CD14-positive monocyte (primary cell): Measurements from ENCODE around the gene NCR2. TPM values are rescaled to one million over a fixed set of nuclear protein-coding genes. Genes with fewer than 3 reads are reported as not detected.

ENCODE experiments used
- DNase-seq, 3 donors: peaks; one replicate each; pipeline ENCODE4 v3.0.0-alpha.2; 2011 to 2022
- H2AFZ ChIP-seq: 2 replicates; pipeline ENCODE4 v1.6.0; 2012; ENCODE audit warnings: mild to moderate bottlenecking, low read depth, low read length, inconsistent platforms; ENCODE audit not compliant: insufficient read depth, poor library complexity, severe bottlenecking
- H3K27ac ChIP-seq, 2 donors: 1 replicate in 1 of 2; 2 replicates in 1 of 2; pipeline ENCODE4 v1.5.1; 2012 to 2013; ENCODE audit warnings: low read length in 2 of 2, control low read depth in 1 of 2, inconsistent platforms in 1 of 2, low read depth in 1 of 2, mild to moderate bottlenecking in 1 of 2
- H3K27me3 ChIP-seq, 2 donors: one replicate each; pipeline versions ENCODE4 v1.6.0 to v1.6.1; 2011 to 2013; ENCODE audit warnings: low read length in 2 of 2; ENCODE audit not compliant: control insufficient read depth in 2 of 2, insufficient read depth in 2 of 2
- H3K36me3 ChIP-seq, 2 donors: replicated peaks in 1 of 2; 1 replicate in 1 of 2; 2 replicates in 1 of 2; pipeline versions ENCODE4 v1.5.1 to v1.6.1; 2012 to 2013; ENCODE audit warnings: low read length in 2 of 2, control low read depth in 1 of 2, inconsistent platforms in 1 of 2, mild to moderate bottlenecking in 1 of 2; ENCODE audit not compliant: insufficient read depth in 2 of 2, control insufficient read depth in 1 of 2
- H3K4me1 ChIP-seq, 2 donors: 1 replicate in 1 of 2; 2 replicates in 1 of 2; pipeline versions ENCODE4 v1.5.1 to v1.6.1; 2012 to 2013; ENCODE audit warnings: low read length in 2 of 2, control low read depth in 1 of 2, inconsistent platforms in 1 of 2, mild to moderate bottlenecking in 1 of 2, moderate library complexity in 1 of 2; ENCODE audit not compliant: insufficient read depth in 2 of 2, control insufficient read depth in 1 of 2
- H3K4me2 ChIP-seq: replicated peaks from 2 replicates; pipeline ENCODE3; 2012; ENCODE audit warnings: low read length, moderate library complexity, mild to moderate bottlenecking; ENCODE audit not compliant: poor library complexity, severe bottlenecking; ENCODE audit errors: extremely low read depth
- H3K4me3 ChIP-seq, 3 experiments: fragments of 200-600 bp in 1 of 3; sonication (generic) in 1 of 3; replicated peaks in 1 of 3; 1 replicate in 2 of 3; 2 replicates in 1 of 3; pipeline ENCODE4 v1.5.1; 2011 to 2013; ENCODE audit warnings: low read length in 3 of 3, mild to moderate bottlenecking in 3 of 3, control low read depth in 2 of 3, low read depth in 2 of 3, inconsistent platforms in 1 of 3, moderate library complexity in 1 of 3
- H3K79me2 ChIP-seq: 2 replicates; pipeline ENCODE4 v1.6.0; 2012; ENCODE audit warnings: mild to moderate bottlenecking, control low read depth, inconsistent platforms, low read length, moderate library complexity; ENCODE audit not compliant: insufficient read depth
- H3K9ac ChIP-seq: 2 replicates; pipeline ENCODE4 v1.6.0; 2017; ENCODE audit warnings: low read length, mild to moderate bottlenecking; ENCODE audit not compliant: insufficient read depth, poor library complexity, severe bottlenecking
- H3K9me3 ChIP-seq, 2 donors: replicated peaks in 1 of 2; 1 replicate in 1 of 2; 2 replicates in 1 of 2; pipeline versions ENCODE4 v1.5.1 to v1.6.1; 2012 to 2013; ENCODE audit warnings: low read length in 2 of 2, control low read depth in 1 of 2; ENCODE audit not compliant: control insufficient read depth in 1 of 2, insufficient read depth in 1 of 2
- H4K20me1 ChIP-seq: 2 replicates; pipeline ENCODE4 v1.6.0; 2012; ENCODE audit warnings: mild to moderate bottlenecking, low read length, control low read depth, moderate library complexity; ENCODE audit not compliant: insufficient read depth
- H3K27ac Mint-ChIP-seq, 7 donors: one replicate each; pipeline ENCODE4 v1.8.0; 2020; ENCODE audit warnings: mild to moderate bottlenecking in 7 of 7, mixed read lengths in 7 of 7, moderate library complexity in 6 of 7, inconsistent platforms in 2 of 7
- H3K27me3 Mint-ChIP-seq, 3 donors: one replicate each; pipeline ENCODE4 v1.8.0; 2021 to 2022; ENCODE audit warnings: low read depth in 3 of 3, mild to moderate bottlenecking in 3 of 3, mixed read lengths in 3 of 3, moderate library complexity in 3 of 3, inconsistent platforms in 1 of 3
- H3K36me3 Mint-ChIP-seq, 2 donors: one replicate each; pipeline ENCODE4 v1.8.0; 2020; ENCODE audit warnings: mixed read lengths in 2 of 2, inconsistent platforms in 1 of 2, mild to moderate bottlenecking in 1 of 2
- H3K4me1 Mint-ChIP-seq: one replicate; pipeline ENCODE4 v1.8.0; 2020; ENCODE audit warnings: mild to moderate bottlenecking, mixed read lengths
- H3K4me3 Mint-ChIP-seq, 2 donors: one replicate each; pipeline ENCODE4 v1.8.0; 2020; ENCODE audit warnings: mild to moderate bottlenecking in 2 of 2, mixed read lengths in 2 of 2, moderate library complexity in 1 of 2
- H3K9me3 Mint-ChIP-seq, 7 donors: one replicate each; pipeline ENCODE4 v1.8.0; 2020 to 2022; ENCODE audit warnings: mixed read lengths in 7 of 7, mild to moderate bottlenecking in 6 of 7, moderate library complexity in 6 of 7, inconsistent platforms in 2 of 7
- WGBS: methylation state at CpG from one replicate; pipeline ENCODE4 v1.1.5; 2013; ENCODE audit warnings: missing lambda C conversion rate; ENCODE audit not compliant: insufficient coverage; 5-methylcytosine and 5-hydroxymethylcytosine counted together
- intact Hi-C, 2 donors: fragments of 100-400 bp; cut with micrococcal nuclease; formaldehyde crosslinking; loops; one replicate each; pipeline versions ENCODE4 v1.15.0 to v1.15.1; 2023
- polyA plus RNA-seq, 3 donors: library from polyadenylated mRNA; depleted of rRNA in 1 of 3; unstranded in 2 of 3; stranded (reverse) in 1 of 3; fragments of 300-500 nt in 2 of 3; fragments of >200 nt in 1 of 3; fragmentation: Illumina TruSeq in 2 of 3; gene quantifications; 1 replicate in 2 of 3; 2 replicates in 1 of 3; pipeline ENCODE4 v1.2.3, GENCODE V29; 2012 to 2021
- TF ChIP-seq, protein P1 (sequence below): fragments of 200-600 bp; IDR thresholded peaks from one replicate; pipeline ENCODE4 v1.8.0; 2022; ENCODE audit warnings: antibody characterized with exemption, mild to moderate bottlenecking

The NCR2 gene
- polyA plus RNA-seq, 3 donors: not detected

- H2AFZ ChIP-seq: no peak overlapping the region
- H3K36me3 Mint-ChIP-seq: no peaks in the 10 kb centered on the region
- WGBS: no CpG with 5 or more reads among the region's 4 CpGs
- H3K79me2 ChIP-seq: no peaks in the 10 kb centered on the region
- DNase-seq: no peak
- TF ChIP-seq, protein P1, sequence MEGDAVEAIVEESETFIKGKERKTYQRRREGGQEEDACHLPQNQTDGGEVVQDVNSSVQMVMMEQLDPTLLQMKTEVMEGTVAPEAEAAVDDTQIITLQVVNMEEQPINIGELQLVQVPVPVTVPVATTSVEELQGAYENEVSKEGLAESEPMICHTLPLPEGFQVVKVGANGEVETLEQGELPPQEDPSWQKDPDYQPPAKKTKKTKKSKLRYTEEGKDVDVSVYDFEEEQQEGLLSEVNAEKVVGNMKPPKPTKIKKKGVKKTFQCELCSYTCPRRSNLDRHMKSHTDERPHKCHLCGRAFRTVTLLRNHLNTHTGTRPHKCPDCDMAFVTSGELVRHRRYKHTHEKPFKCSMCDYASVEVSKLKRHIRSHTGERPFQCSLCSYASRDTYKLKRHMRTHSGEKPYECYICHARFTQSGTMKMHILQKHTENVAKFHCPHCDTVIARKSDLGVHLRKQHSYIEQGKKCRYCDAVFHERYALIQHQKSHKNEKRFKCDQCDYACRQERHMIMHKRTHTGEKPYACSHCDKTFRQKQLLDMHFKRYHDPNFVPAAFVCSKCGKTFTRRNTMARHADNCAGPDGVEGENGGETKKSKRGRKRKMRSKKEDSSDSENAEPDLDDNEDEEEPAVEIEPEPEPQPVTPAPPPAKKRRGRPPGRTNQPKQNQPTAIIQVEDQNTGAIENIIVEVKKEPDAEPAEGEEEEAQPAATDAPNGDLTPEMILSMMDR: no peak
- no peaks in the 10 kb centered on the region for H3K9me3 ChIP-seq
- H3K27ac ChIP-seq: no peak overlapping the region
- H3K27ac Mint-ChIP-seq: no peak overlapping the region
- intact Hi-C loops: no loop called here
- H3K9ac ChIP-seq: no peak overlapping the region
- H3K4me3 Mint-ChIP-seq: no peak overlapping the region
- no peak overlapping the region for H3K4me3 ChIP-seq
- peaks cover 0 to 3% (median 0%) of the 10 kb centered on the region in 7 donors for H3K9me3 Mint-ChIP-seq
- no peaks in the 10 kb centered on the region for H3K27me3 ChIP-seq
- H3K36me3 ChIP-seq: no peaks in the 10 kb centered on the region
- no peaks in the 10 kb centered on the region for H3K4me1 ChIP-seq
- H3K4me2 ChIP-seq: no peak overlapping the region
- no peaks in the 10 kb centered on the region for H4K20me1 ChIP-seq
- peaks cover 14 to 23% (median 15%) of the 10 kb centered on the region in 3 donors for H3K27me3 Mint-ChIP-seq
- H3K4me1 Mint-ChIP-seq: peaks cover 6% of the 10 kb centered on the region
Observed at GRCh38 chr6:41338659-41339058, 3.3 kb downstream of the NCR2 start.

DNA sequence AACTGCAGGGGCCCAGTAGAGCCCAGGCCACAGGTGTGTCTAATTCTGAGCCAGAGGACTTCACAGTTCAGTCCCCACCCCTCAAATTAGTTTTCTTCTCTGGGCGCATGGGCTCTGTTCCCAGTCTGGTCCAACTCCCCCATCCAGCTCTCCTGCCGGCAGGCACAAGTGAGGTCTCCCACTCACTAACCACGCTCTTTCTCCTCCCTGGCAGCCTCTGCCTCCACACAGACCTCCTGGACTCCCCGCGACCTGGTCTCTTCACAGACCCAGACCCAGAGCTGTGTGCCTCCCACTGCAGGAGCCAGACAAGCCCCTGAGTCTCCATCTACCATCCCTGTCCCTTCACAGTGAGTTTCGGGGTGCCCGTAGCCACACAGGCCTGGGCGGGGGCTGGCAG is 6.2 kb downstream of the NCR2 start:
- Histone ChIP-seq H2AFZ (no peak overlapping the region), H3K4me3 (no peak overlapping the region), H3K9me3 (no peaks in the 10 kb centered on the region), H3K79me2 (no peaks in the 10 kb centered on the region), H3K27ac (no peak overlapping the region), H3K36me3 (no peaks in the 10 kb centered on the region), H3K4me1 (no peaks in the 10 kb centered on the region), H3K27me3 (no peaks in the 10 kb centered on the region), H3K9ac (no peak overlapping the region), H4K20me1 (no peaks in the 10 kb centered on the region), H3K4me2 (no peak overlapping the region)
- no peaks in the 10 kb centered on the region for H3K36me3 Mint-ChIP-seq
- no peaks in the 10 kb centered on the region for H3K4me1 Mint-ChIP-seq
- peaks cover 14 to 15% (median 15%) of the 10 kb centered on the region in 3 donors for H3K27me3 Mint-ChIP-seq
- intact Hi-C loops: no loop called here
- H3K27ac Mint-ChIP-seq: no peak overlapping the region
- no peak for DNase-seq
- no peak overlapping the region for H3K4me3 Mint-ChIP-seq
- peaks cover 0 to 3% (median 0%) of the 10 kb centered on the region in 7 donors for H3K9me3 Mint-ChIP-seq
- TF ChIP-seq, protein P1: no peak
- WGBS: 97% methylated on average over 7 of the region's 8 CpGs
